ENCODE results near the gene BCL11B.
A peak's percentile ranks its signal among the peaks of the same experiment; 100 is the strongest.

BCL11B gene

DNA sequence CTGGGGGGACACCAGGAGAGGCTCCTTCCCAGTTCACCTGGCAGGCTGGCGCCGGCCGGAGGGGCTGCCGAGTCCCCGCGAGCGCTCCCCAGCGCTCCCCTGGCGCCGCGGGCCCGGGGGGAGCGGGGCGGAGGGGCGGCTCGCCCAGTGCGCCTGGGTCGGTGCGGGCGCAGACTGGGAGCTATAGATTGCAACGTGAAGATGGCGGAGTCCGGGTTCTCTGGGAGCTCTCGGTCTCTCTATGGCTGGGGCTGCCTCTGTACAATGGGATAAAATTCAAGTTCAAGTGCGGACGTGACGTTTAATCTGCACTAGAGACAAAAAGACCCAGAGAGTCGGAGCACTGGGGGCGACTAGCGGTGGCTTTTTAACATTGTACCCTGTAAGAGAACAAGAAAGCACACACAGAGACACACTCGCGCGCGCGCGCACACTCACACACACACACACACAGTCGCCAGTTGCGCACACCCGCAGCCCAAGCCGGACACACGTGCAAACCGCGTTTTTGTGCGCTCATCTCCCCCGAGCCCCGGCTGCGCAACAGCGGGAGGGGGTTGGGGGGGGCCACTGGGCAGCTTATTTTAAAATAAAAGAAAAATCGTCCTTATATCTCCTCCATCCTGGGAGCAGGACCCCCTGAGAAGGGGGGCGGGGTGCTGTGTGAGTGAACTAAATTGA lies at the start of gene BCL11B:
BCL11B (minus strand) TSS at position 247 of the 681 bp plus-strand sequence. CDS start 979 bp downstream, outside the sequence.
- DNase-seq: peak in 27 of 51 donors; percentile 7 to 82 (median 31)

DNA sequence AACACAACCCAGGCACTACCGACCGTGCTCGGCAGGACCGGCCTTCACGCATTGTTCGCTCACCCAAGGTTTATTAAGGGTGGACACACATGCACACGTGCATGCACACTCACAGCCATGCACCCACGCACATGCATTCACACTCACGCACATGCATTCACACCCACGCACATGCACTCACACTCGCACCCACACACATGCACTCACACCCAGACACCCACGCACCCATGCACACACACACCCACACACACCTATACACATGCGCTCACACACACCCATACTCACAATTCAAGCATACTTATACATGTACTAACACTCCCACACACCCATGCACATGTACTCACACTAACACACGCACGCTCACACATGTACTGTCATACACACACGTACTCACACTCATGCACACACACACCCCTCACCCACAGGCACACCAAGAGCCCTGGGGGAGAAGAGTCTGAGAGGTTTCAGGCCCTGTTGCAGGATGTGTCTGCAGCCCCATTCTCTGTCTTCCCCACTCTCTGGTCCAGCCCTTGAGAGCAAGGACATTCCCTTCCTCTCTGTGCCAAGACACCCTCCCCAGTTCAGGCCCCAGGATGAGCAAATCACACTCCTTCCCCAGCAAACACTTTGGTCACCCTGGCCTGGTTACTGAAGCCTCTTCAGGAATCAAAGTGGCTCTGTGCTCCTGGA lies 49.4 kb upstream of the BCL11B start:
- no peak for DNase-seq

DNA sequence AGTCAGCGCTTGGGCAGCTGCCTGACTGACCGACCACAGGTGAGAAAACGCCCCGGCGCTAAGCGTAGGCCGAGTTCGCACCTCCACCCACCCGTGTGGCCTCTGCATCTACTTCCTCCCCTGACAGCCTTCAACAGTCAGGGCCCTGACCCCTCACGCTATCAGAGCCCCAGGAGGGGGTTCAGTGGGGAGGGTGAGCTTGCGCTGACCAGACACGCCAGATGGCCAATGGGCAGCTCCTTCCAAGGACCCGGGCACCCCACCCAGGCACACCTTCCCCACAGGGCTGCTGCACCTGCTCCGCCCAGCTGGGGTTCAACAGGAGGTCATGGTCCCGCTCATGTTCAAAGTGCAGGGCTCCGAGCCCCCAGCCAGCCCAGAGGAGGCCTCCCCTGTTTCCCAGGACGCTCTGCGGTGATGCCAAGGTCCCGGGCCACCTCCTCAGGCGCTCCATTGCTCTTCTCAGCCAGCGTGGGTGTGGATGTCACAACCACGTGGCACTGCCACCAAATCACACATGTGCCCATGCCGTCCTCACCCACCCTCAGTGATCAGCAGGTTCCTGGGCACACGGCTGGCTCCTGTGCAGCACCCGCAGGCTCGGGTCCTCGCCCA lies 48.7 kb upstream of the BCL11B start:
- DNase-seq: no peak

DNA sequence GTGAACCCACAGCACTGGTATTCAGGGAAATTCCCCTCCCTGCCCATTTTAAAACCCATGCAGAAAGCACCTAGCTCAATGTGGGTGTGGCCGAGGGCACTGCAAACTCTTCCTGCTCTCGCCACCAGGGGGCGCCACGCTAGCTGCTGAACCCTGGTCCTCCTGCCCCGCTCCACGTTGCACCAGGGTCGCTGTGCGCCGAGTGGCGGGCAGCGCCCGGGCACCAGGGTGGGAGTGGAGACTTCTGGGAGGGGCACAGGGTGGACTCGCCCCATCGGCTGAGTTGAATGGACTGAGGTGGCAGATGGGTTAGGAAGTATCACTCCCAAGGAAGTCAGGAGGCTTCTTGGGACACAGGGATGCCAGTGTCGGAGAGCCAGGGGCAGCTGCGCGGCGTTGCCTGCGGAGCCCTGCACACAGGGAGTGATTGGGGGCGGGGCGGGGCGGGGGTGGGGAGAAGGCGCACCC lies 48.1 kb upstream of the BCL11B start:
- DNase-seq: peak in 8 of 51 donors; percentile 2 to 42 (median 7)

DNA sequence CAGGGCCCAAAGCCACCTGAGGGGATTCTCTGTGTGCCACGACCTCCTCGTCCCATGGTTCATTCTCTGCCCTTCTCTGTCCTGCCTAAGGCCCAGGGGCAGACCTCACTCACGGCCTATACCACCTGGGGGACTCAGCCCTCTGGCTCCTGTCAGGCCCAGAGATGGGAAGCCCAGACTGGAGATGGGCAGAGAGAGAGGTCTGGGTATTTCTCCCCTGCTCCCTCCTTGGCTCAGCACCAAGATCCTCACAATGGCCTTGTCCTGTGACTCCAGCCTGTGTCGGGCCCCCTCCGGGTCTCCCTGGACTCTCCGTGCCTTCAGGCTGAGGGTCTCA lies 46.9 kb upstream of the BCL11B start:
- DNase-seq: no peak

DNA sequence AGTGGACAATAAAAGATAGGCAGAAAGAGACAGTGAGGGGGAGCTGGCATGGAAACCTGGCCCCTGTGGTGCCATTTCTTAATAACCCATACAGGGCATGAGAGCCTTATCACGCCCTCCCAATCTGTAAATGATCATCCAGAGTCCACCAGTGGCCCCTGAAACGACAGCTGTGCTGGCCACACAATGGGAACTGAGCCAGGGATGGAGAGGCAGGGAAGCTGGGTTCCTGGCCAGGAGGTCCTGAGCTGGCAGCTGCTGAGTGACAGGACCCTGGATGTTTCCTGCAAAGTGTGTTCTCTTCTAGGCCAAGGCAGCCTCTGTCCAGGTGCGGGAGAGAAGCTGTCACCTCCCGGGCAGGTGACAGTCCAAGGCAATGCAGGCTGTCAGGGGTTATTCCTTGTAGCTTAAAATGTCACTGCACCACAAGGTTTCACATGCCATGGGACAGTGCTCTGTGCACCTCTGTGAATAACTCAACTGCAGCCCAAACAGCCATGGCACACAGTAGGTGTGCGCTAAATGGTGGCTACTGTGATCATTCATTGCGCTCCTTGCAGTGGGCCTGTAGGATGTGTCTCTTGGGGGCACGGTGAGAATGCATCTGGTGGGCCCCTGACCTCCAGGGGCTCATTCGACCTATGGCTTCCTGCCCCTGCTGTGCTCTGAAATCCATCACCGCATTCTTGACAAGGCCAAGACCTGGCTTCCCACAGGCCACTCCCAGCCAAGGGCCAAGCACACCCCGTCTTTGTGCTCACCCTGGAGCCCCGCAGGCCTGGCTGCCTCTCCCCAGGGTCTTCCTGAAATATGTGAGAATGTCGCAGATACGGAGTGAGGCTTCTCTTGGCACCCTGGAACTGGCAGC lies 46.3 kb upstream of the BCL11B start:
- DNase-seq: no peak

DNA sequence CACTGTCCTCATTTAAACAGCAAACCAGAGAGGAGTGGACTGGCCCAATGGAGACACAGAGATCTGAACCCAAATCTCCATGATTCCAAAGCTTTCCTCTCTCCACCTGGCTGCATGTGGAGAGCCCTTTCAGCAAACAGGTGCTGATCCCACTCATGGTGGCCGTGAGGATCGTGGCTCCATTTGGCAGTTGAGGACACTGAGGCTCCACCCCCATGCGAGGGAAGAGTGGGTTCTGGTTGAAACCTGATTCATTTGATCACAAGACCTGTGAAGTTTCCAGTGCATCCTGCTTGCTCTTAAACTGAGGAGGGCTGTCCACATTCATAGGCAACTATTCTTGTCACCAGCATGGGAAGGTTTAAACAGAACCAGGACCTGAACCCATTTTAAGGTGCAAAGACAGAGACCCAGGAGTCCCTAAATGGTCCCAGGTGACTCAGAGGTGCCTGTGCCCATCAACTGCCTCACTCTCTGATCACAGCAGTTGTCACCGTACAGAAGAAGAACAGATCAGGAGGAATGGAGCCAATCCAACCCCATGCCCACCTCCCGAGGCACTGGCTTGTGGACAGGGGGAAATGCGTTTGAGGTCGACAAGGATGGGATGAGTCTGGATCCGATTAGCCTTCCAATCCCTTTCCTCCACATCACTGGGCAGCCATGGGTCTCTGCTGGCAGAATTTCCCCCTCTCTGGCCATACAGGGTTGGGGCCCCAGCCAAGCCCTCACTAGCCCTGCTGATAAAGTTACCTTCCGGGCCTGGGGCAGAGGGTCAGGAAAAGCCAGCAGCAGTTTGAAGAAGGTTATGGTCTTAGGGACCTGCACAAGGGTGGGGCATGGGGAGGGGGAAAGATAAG lies 45.5 kb upstream of the BCL11B start:
- no peak for DNase-seq

DNA sequence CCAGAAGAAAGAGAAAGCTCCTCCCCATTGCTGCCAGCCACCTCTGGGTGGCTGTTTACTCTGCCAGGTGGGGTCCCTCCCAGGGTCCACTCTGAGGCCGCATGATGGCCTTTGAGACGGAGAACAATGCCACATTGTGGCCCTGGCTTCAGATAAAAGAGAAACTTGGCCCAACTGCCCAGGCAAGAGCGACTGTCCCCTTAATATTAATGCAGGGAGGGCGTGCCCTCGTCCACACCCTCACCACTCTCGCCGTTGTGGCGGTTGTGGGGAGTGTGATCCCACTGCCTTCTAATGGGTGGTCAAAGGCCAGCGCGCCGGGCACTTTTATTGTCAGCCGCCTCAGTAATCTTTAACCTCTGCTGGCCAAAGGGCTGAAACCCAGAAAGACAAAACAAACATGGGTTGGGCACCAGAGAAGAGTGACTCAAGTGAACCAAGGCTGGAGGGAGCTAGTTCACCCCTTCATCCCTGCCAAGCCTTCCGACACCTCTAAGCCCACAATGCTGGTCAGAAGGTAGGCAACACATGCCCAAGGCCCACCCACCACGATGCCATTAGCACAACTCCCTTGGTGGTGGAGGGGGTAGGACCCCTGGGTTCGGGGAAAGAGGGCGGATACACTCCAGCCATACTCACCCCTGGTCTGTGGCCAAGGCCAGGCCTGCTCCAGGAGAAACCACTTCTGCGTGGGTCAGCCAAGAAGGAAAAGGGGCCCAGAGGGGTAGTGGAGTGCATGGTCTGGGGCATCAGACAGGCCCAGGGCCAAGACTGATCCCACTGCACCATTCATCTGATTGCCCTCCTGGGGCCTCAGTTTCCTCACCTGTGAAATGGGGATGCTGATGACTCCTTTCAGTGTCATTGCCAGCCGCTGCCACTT lies 44.5 kb upstream of the BCL11B start:
- no peak for DNase-seq

DNA sequence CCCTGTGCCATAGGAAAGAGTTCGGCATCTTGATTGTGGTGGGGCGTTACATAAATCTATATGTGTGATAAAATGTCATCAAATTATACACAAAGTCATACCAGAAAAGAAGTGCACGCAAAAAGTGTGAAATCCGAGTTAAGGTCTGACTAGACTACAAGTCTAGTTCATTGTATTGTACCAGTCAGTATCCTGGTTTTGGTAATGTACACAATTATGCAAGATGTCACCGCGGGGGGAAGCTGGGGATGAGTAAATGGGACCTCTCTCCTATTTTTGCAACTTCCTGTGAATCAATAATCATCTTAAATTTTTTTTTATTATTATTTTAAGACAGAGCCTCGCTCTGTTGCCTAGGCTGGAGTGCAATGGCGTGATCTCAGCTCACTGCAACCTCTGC lies 43.2 kb upstream of the BCL11B start:
- DNase-seq: no peak

DNA sequence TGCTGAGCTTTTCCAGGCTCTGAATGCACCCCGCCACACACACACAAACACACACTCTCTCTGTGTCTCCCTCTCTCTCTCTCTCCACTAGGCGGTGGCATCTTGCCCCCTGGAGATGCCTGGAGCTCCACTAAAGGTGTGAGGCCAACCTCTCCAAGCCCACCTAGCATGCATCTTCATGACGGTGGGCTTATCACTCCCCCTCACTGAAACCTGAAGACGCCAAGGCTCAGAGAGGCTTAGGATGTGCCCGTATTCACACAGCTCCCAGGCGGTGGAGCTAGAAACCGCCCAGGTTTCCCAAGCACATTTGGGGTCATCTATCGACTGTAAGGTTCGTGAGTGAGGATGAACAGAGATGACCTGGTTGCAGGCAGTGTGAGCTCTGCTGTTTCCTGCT lies 42.6 kb upstream of the BCL11B start:
- no peak for DNase-seq

DNA sequence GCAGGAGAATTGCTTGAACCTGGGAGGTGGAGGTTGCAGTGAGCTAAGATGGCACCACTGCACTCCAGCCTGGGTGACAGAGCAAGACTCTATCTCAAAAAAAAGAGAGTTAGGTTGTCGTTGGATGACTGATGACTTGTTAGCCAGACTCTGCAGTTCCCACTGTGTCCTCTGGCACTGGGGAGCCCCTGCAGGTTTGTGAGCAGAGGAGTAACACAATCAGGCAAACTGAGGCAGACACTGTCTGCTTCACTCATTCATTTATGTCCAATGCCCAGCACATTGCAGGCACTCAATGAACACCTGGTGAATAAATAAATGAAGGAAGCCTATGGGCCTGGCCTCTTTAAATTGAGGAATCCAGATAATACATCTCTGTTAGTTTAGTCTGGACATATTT lies 41.2 kb upstream of the BCL11B start:
- DNase-seq: no peak

DNA sequence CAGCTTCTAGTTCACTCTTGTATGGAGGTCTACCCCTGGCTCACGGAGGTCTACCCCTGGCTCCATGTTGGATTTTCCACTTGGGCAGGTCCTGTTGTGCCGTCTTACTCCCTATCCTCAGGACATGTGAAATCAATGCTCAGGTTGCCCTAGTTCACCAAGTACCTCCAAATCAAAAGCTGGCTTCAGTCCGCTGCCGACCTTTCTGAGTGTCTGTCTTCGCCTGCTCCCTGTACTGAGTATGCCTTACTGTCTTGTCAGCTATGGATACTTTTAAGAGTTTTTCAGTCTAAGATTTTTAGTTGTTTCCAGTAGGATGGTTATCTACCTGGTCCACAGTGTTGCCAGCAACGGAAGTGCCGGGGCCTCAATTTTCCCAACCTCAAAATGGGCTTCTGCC lies 40.1 kb upstream of the BCL11B start:
- no peak for DNase-seq

DNA sequence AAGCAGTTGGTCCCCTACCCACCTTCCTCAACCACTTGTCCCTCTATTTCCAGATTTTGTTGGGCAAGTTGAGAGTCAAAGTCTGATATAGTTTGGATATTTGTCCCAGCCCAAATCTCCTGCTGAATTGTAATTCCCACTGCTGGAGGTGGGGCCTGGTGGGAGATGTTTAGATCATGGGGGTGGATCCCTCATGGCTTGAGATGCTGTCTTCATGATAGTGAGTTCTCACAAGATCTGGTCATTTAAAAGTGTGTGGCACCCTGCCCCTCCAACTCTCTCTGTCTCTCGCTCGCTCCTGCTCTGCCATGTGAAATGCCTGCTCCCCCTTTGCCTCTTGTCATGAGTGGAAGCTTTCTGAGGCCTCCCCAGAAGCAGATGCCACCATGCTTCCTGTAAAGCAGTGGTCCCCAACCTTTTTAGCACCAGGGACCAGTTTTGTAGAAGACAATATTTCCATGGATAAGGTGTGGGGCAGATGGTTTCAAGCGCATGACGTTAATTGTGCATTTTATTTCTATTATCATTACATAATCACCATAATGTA lies 37.3 kb upstream of the BCL11B start:
- DNase-seq: no peak

DNA sequence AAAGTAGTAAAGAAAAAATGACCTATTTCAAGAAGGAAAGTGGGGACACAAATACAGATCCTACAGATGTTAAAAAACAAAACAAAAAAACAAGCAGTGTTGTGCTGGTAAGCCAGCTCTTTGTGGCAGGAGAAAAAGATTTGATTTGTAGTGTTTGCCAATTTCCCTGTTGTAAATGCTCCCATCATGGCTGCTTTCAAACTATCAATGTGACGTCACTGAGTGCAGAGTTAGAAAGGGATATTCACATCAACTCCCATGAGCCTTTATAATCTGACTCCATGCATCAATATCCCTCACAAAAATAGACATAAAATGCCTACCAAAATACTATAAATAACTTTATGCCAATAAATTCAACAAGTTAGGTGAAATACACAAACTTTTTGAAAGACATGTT lies 32.2 kb upstream of the BCL11B start:
- no peak for DNase-seq

DNA sequence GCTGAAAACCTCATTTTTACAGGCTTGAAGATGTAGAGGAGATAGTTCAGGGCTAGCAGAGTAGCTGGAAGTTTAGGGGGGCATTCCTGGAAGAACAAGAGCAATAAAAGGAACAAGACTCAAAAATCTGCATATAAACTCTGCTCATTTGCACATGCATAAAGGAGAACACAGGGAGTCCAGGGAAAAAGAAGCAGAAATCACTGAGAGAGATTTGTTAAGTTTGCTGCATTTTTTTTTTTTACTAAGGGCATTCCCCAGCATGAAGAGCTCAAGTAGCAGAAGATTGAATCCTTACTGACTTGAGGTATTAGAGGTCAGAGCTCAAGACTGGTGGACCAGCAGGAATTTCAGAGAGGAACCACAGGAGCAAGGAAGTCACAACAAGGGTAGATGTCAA lies 28.2 kb upstream of the BCL11B start:
- no peak for DNase-seq

DNA sequence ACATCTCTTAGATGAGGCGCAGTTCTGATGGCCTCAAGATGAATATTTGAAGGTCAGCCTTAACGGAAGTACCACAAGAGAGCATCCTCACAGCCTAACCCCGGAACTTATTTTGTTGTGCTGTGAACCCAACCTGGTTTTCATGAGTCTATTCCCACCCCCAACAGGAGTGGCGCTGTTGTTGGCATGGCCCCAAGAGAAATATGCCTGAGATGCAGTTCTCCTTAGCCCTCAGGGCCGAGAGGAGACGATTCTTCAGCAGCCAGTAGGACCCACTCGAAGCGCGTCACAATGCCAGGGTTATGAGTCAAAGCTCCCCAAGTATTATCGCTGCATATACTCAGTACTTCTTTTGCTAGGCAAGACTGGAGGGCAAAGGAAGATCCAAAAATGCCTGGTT lies 24.5 kb upstream of the BCL11B start:
- DNase-seq: no peak

DNA sequence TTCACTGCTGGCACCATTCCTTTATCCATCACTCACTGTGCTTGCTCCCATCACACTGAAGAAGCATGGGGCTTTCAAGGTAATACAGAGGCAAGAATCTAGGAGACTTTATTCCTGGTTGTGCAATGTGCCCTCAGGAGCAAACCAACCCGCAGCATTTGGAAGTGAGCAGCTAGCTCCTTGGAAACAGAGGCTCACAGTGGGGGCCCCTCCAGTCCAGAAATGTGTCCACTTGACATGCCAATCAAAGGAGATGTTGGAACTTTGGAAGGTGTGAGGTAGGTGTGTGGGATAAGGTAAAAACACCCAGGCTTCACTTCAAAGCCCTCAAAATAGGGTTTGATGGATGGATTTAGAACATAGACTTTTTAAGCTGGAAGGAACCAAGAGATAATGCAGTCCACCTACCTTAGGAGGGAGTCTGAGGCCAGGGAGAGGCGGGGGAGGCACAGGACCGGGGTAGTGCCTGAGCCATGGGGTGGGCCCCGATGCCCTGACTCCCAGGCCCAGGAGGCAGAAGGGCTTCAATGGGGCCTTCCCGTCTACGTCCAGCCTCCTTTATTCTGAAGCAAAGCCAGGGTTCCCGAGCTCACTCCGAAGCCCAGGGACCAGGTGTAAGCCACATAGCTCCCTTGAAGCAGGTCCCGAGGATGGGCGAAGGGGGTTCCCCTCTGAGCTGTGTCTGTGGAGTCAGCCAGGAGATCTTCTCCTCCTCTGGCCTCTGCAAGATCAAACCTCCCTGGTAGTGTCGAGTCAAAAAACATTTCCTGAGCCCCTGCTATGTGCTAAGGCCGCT lies 17.6 kb upstream of the BCL11B start:
- DNase-seq: no peak

DNA sequence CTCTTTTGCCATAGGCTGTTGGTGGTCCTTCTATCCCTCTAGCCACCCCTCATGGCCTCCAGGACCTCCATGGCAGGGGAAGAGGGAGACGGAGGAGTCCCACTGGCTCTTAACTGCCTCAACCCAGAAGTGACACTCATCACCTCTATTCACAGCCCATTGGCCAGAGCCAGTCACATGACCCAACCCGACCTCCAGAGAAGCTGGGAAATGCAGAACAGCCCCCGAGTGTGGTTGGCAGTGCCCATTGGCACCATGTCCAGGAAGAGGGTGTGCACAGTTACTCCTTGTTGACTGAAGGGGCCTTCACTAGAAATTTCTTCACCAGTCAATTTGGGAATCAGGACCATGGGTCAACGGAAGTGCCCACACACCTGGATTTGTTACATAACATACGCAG lies 17.0 kb upstream of the BCL11B start:
- no peak for DNase-seq

All from hypothalamus (tissue), 51 donors.